Retinal pigment epithelial cell (primary cell): ENCODE measurements around the gene TMEM242.

Experiments used
- DNase-seq: peaks from one replicate; pipeline ENCODE4 v3.0.0-alpha.2; 2010; ENCODE audit warnings: low read depth
- H3K4me3 ChIP-seq: 2 replicates; pipeline ENCODE4 v1.5.1; 2011; ENCODE audit warnings: mild to moderate bottlenecking, low read length, control low read depth, moderate library complexity
- CTCF ChIP-seq: conservative IDR thresholded peaks from 2 replicates; pipeline ENCODE4 v1.5.1; 2011; ENCODE audit warnings: low read depth, low read length, control low read depth, inconsistent platforms

TMEM242 gene

GRCh38 chr6:157263146-157263545, 60.2 kb downstream of the TMEM242 start:
- no peak overlapping the region for H3K4me3 ChIP-seq
- TF ChIP-seq CTCF: no peak
- no peak for DNase-seq

- H3K4me3 ChIP-seq: no peak overlapping the region
- no peak for TF ChIP-seq CTCF
- DNase-seq: no peak
Observed at GRCh38 chr6:157261606-157262005, 61.7 kb downstream of the TMEM242 start.

- no peak for DNase-seq
- H3K4me3 ChIP-seq: no peak overlapping the region
Observed at GRCh38 chr6:157260735-157261410, 62.4 kb downstream of the TMEM242 start.

GRCh38 chr6:157259443-157259842, 63.9 kb downstream of the TMEM242 start:
- DNase-seq: no peak
- no peak overlapping the region for H3K4me3 ChIP-seq
- TF ChIP-seq CTCF: no peak

More at GRCh38 chr6:157260735-157261410, 62.4 kb downstream of the TMEM242 start:
- TF ChIP-seq CTCF: no peak

- H3K4me3 ChIP-seq: no peak overlapping the region
- DNase-seq: no peak
- no peak for TF ChIP-seq CTCF
Observed at GRCh38 chr6:157258878-157259277, 64.4 kb downstream of the TMEM242 start.

GRCh38 chr6:157255079-157255478, 68.2 kb downstream of the TMEM242 start:
- H3K4me3 ChIP-seq: no peak overlapping the region
- no peak for DNase-seq
- no peak for TF ChIP-seq CTCF

GRCh38 chr6:157254538-157254937, 68.8 kb downstream of the TMEM242 start:
- no peak for TF ChIP-seq CTCF
- no peak overlapping the region for H3K4me3 ChIP-seq
- DNase-seq: no peak
